ENCODE data around the gene CUX1. TPM values are rescaled to one million over a fixed set of nuclear protein-coding genes. Genes with fewer than 3 reads are reported as not detected.

Gene CUX1
- total RNA-seq, 4 donors from 2014 or later = 40.0 to 55.9 (median 47.3) TPM

GRCh38 chr7:101934618-101935017, 117.2 kb downstream of the CUX1 start:
- H3K36me3 ChIP-seq = no peaks in the 10 kb centered on the region
- peak overlapping the region; percentile 1 to 78 (median 73) for H3K27ac ChIP-seq
- no peaks in the 10 kb centered on the region for H3K9me3 ChIP-seq
- no peaks in the 10 kb centered on the region for H3K27me3 ChIP-seq
- intact Hi-C loops (cut with DNase I) = no loop called here
- H3K4me3 ChIP-seq = peak overlapping the region in 1 of 4 donors; percentile 3
- H3K4me1 ChIP-seq = peaks cover 21 to 44% (median 23%) of the 10 kb centered on the region in 3 donors
- no peak for TF ChIP-seq CTCF (IDR thresholded peaks at IDR 0.05)
- TF ChIP-seq POLR2A (IDR thresholded peaks at IDR 0.05) = no peak
- WGBS, 2 donors = 31 to 50% methylated on average over 11 of the region's 11 CpGs
- no peak for DNase-seq

GRCh38 chr7:101935521-101936141, 118.2 kb downstream of the CUX1 start:
- no peaks in the 10 kb centered on the region for H3K9me3 ChIP-seq
- H3K36me3 ChIP-seq = no peaks in the 10 kb centered on the region
- intact Hi-C loops (cut with DNase I) = no loop called here
- DNase-seq = no peak
- H3K27ac ChIP-seq = peak overlapping the region; percentile 71 to 78 (median 76)
- H3K4me1 ChIP-seq = peaks cover 23 to 50% (median 26%) of the 10 kb centered on the region in 3 donors
- H3K27me3 ChIP-seq = no peaks in the 10 kb centered on the region
- 62 to 85% methylated on average over 9 to 10 of the region's 14 CpGs for WGBS, 2 donors
- H3K4me3 ChIP-seq = no peak overlapping the region
- TF ChIP-seq POLR2A (IDR thresholded peaks at IDR 0.05) = no peak
- no peak for TF ChIP-seq CTCF (IDR thresholded peaks at IDR 0.05)

GRCh38 chr7:101936223-101936610, 118.8 kb downstream of the CUX1 start:
- no peaks in the 10 kb centered on the region for H3K36me3 ChIP-seq
- H3K9me3 ChIP-seq = no peaks in the 10 kb centered on the region
- peak overlapping the region; percentile 10 to 59 (median 35) for H3K4me3 ChIP-seq
- no peaks in the 10 kb centered on the region for H3K27me3 ChIP-seq
- intact Hi-C loops (cut with DNase I) = no loop called here
- H3K4me1 ChIP-seq = peaks cover 29 to 56% (median 32%) of the 10 kb centered on the region in 3 donors
- TF ChIP-seq POLR2A (IDR thresholded peaks at IDR 0.05) = no peak
- no peak for TF ChIP-seq CTCF (IDR thresholded peaks at IDR 0.05)
- no peak for DNase-seq
- 28 to 36% methylated on average over 13 of the region's 13 CpGs for WGBS, 2 donors
- H3K27ac ChIP-seq = peak overlapping the region; percentile 71 to 78 (median 76)

GRCh38 chr7:101936611-101937231, 119.3 kb downstream of the CUX1 start:
- no peaks in the 10 kb centered on the region for H3K27me3 ChIP-seq
- DNase-seq = no peak
- WGBS, 2 donors = 20% methylated on average over 11 to 13 of the region's 19 CpGs
- no peaks in the 10 kb centered on the region for H3K36me3 ChIP-seq
- H3K4me1 ChIP-seq = peaks cover 33 to 61% (median 37%) of the 10 kb centered on the region in 3 donors
- intact Hi-C loops (cut with DNase I) = no loop called here
- no peak for TF ChIP-seq CTCF (IDR thresholded peaks at IDR 0.05)
- no peak for TF ChIP-seq POLR2A (IDR thresholded peaks at IDR 0.05)
- peak overlapping the region; percentile 10 to 59 (median 35) for H3K4me3 ChIP-seq
- H3K27ac ChIP-seq = peak overlapping the region; percentile 71 to 78 (median 76)
- no peaks in the 10 kb centered on the region for H3K9me3 ChIP-seq

GRCh38 chr7:101937717-101938514, 120.5 kb downstream of the CUX1 start:
- no peaks in the 10 kb centered on the region for H3K9me3 ChIP-seq
- intact Hi-C loops (cut with DNase I) = no loop called here
- WGBS, 2 donors = 85 to 89% methylated on average over 8 to 11 of the region's 11 CpGs
- no peak overlapping the region for H3K4me3 ChIP-seq
- H3K36me3 ChIP-seq = no peaks in the 10 kb centered on the region
- TF ChIP-seq POLR2A (IDR thresholded peaks at IDR 0.05) (no peak), CTCF (IDR thresholded peaks at IDR 0.05) (no peak)
- peak overlapping the region in 2 of 4 donors; percentile 77 to 78 for H3K27ac ChIP-seq
- DNase-seq = no peak
- H3K27me3 ChIP-seq = no peaks in the 10 kb centered on the region
- peaks cover 43 to 73% (median 48%) of the 10 kb centered on the region in 3 donors for H3K4me1 ChIP-seq

All from esophagus squamous epithelium (tissue), 5 donors.